Neuronal stem cell (in vitro differentiated cells): ENCODE measurements around the gene IL18BP.

ENCODE experiments used
- DNase-seq: peaks from one replicate; pipeline ENCODE4 v3.0.0-alpha.2; 2013; ENCODE audit warnings: low spot score
- H2AFZ ChIP-seq: one replicate; pipeline ENCODE4 v1.6.1; 2013; ENCODE audit warnings: mild to moderate bottlenecking, low read length, inconsistent platforms
- H2AK5ac ChIP-seq: 2 replicates; pipeline ENCODE4 v1.6.1; 2013; ENCODE audit warnings: low read depth, mild to moderate bottlenecking, inconsistent platforms, low read length, moderate library complexity, mixed read lengths
- H2BK120ac ChIP-seq: 2 replicates; pipeline ENCODE4 v1.6.1; 2013; ENCODE audit warnings: low read depth, mild to moderate bottlenecking, inconsistent platforms, low read length, moderate library complexity, mixed read lengths
- H2BK12ac ChIP-seq: one replicate; pipeline ENCODE4 v1.6.1; 2013; ENCODE audit warnings: low read length, inconsistent platforms
- H2BK15ac ChIP-seq: 2 replicates; pipeline ENCODE4 v1.6.1; 2013; ENCODE audit warnings: mild to moderate bottlenecking, low read length, inconsistent platforms, mixed read lengths
- H2BK5ac ChIP-seq: one replicate; pipeline ENCODE4 v1.6.1; 2013; ENCODE audit warnings: inconsistent platforms, mild to moderate bottlenecking, low read length, moderate library complexity
- H3K14ac ChIP-seq: one replicate; pipeline ENCODE4 v1.6.1; 2013; ENCODE audit warnings: low read length, inconsistent platforms
- H3K18ac ChIP-seq: 2 replicates; pipeline ENCODE4 v1.6.1; 2013; ENCODE audit warnings: low read length, inconsistent platforms
- H3K23ac ChIP-seq: 2 replicates; pipeline ENCODE4 v1.6.1; 2013; ENCODE audit warnings: low read depth, mild to moderate bottlenecking, mixed read lengths, low read length, inconsistent platforms; ENCODE audit not compliant: poor library complexity
- H3K27ac ChIP-seq: replicated peaks from 3 replicates; pipeline ENCODE4 v1.5.1; 2013; ENCODE audit warnings: low read length, inconsistent platforms
- H3K27me3 ChIP-seq, 3 experiments: 2 replicates each; pipeline ENCODE4 v1.6.1; 2013; ENCODE audit warnings: low read length in 3 of 3, mild to moderate bottlenecking in 2 of 3, inconsistent platforms in 1 of 3, low read depth in 1 of 3, mixed read lengths in 1 of 3, moderate library complexity in 1 of 3; ENCODE audit not compliant: control insufficient read depth in 3 of 3, insufficient read depth in 3 of 3
- H3K36me3 ChIP-seq, 2 donors: replicated peaks in 1 of 2; 2 replicates each; pipeline ENCODE4 v1.6.1; 2013; ENCODE audit warnings: low read length in 2 of 2; ENCODE audit not compliant: control insufficient read depth in 2 of 2, insufficient read depth in 2 of 2
- H3K4ac ChIP-seq: 2 replicates; pipeline ENCODE4 v1.6.1; 2013; ENCODE audit warnings: inconsistent platforms, mild to moderate bottlenecking, low read length, moderate library complexity
- H3K4me1 ChIP-seq, 2 donors: 1 replicate in 1 of 2; 2 replicates in 1 of 2; pipeline ENCODE4 v1.6.1; 2013; ENCODE audit warnings: low read length in 2 of 2, low read depth in 1 of 2; ENCODE audit not compliant: control insufficient read depth in 2 of 2, insufficient read depth in 1 of 2
- H3K4me2 ChIP-seq: one replicate; pipeline ENCODE4 v1.6.1; 2013; ENCODE audit warnings: mild to moderate bottlenecking, low read length, inconsistent platforms; ENCODE audit not compliant: insufficient read depth, poor library complexity, severe bottlenecking
- H3K4me3 ChIP-seq, 2 donors: 2 replicates each; pipeline ENCODE4 v1.5.1; 2013; ENCODE audit warnings: low read length in 2 of 2, mild to moderate bottlenecking in 2 of 2, inconsistent platforms in 1 of 2, moderate library complexity in 1 of 2
- H3K79me1 ChIP-seq: one replicate; pipeline ENCODE4 v1.6.1; 2013; ENCODE audit warnings: low read depth, mild to moderate bottlenecking, inconsistent platforms, low read length, moderate library complexity
- H3K9ac ChIP-seq: one replicate; pipeline ENCODE4 v1.6.1; 2013; ENCODE audit warnings: mild to moderate bottlenecking, low read depth, low read length, inconsistent platforms; ENCODE audit not compliant: poor library complexity
- H3K9me3 ChIP-seq, 2 donors: replicated peaks in 1 of 2; 2 replicates each; pipeline versions ENCODE3 to v1.6.1; 2013; ENCODE audit warnings: low read length in 2 of 2, mild to moderate bottlenecking in 2 of 2, inconsistent platforms in 1 of 2, low read depth in 1 of 2, mixed read lengths in 1 of 2, moderate library complexity in 1 of 2; ENCODE audit not compliant: control insufficient read depth in 2 of 2, insufficient read depth in 1 of 2
- H4K8ac ChIP-seq: one replicate; pipeline ENCODE4 v1.6.1; 2013; ENCODE audit warnings: low read depth, mild to moderate bottlenecking, inconsistent platforms, low read length, moderate library complexity
- H4K91ac ChIP-seq: one replicate; pipeline ENCODE4 v1.6.1; 2013; ENCODE audit warnings: low read length, low read depth, mild to moderate bottlenecking, inconsistent platforms; ENCODE audit not compliant: poor library complexity
- WGBS, 2 donors: extraction: QIAGEN DNeasy Blood & Tissue Kit; methylation state at CpG; one replicate each; pipeline ENCODE4 v1.1.7; 2013; ENCODE audit warnings: missing lambda C conversion rate in 2 of 2, mixed read lengths in 1 of 2; ENCODE audit not compliant: insufficient read length in 2 of 2, insufficient replicate concordance in 1 of 2; ENCODE audit errors: extremely low coverage in 2 of 2; 5-methylcytosine and 5-hydroxymethylcytosine counted together

The IL18BP gene

GRCh38 chr11:71962428-71963038, 36.2 kb upstream of the IL18BP start:
- H3K23ac ChIP-seq = no peak overlapping the region
- H2AK5ac ChIP-seq = no peak overlapping the region
- no peak overlapping the region for H2BK12ac ChIP-seq
- no peak overlapping the region for H3K4me3 ChIP-seq
- no peak overlapping the region for H3K4me2 ChIP-seq
- H2BK5ac ChIP-seq = no peak overlapping the region
- no peak overlapping the region for H2BK120ac ChIP-seq
- H2AFZ ChIP-seq = no peak overlapping the region
- H3K18ac ChIP-seq = no peak overlapping the region
- H3K4me1 ChIP-seq = no peaks in the 10 kb centered on the region
- no peak overlapping the region for H3K27ac ChIP-seq
- no peak overlapping the region for H3K9ac ChIP-seq
- H3K36me3 ChIP-seq = peaks cover 4 to 66% of the 10 kb centered on the region in 2 donors
- peaks cover 3 to 12% of the 10 kb centered on the region in 2 donors for H3K9me3 ChIP-seq
- no peak overlapping the region for H4K8ac ChIP-seq
- H3K4ac ChIP-seq = no peak overlapping the region
- no peak overlapping the region for H3K14ac ChIP-seq
- H2BK15ac ChIP-seq = no peak overlapping the region
- no peaks in the 10 kb centered on the region for H3K79me1 ChIP-seq
- no peak overlapping the region for H4K91ac ChIP-seq
- DNase-seq = no peak
- no CpG with 5 or more reads among the region's 2 CpGs for WGBS, 2 donors
- H3K27me3 ChIP-seq = no peaks in the 10 kb centered on the region

DNA sequence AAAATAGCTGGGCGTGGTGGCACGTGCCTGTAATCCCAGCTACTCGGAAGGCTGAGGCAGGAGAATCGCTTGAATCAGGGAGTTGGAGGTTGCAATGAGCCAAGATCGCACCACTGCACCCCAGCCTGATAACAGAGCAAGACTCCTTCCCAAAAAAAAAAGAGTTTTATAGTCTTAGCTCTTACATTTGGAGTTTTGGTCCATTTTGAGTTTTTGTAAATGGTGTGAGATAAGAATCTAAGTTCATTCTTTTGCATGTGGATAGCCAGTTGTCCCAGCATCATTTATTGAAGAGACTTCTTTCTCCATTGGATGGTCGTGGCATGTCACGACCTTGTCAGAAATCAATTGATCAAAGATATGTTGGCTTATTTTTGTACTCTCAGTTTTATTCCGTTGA, 35.2 kb upstream of the IL18BP start:
- Histone ChIP-seq H2BK12ac (no peak overlapping the region), H3K9ac (no peak overlapping the region), H3K18ac (no peak overlapping the region), H3K14ac (no peak overlapping the region), H4K91ac (no peak overlapping the region), H2AK5ac (no peak overlapping the region), H3K4ac (no peak overlapping the region), H3K4me3 (no peak overlapping the region), H2BK15ac (no peak overlapping the region), H2BK120ac (no peak overlapping the region), H3K23ac (no peak overlapping the region), H3K36me3 (peaks cover 7 to 74% of the 10 kb centered on the region in 2 donors), H3K9me3 (peaks cover 3 to 12% of the 10 kb centered on the region in 2 donors), H3K4me1 (no peaks in the 10 kb centered on the region), H3K27ac (no peak overlapping the region), H3K4me2 (no peak overlapping the region), H4K8ac (no peak overlapping the region), H3K27me3 (no peaks in the 10 kb centered on the region), H2AFZ (no peak overlapping the region), H3K79me1 (no peaks in the 10 kb centered on the region), H2BK5ac (no peak overlapping the region)
- no CpG with 5 or more reads among the region's 8 CpGs for WGBS, 2 donors
- DNase-seq = no peak

DNA sequence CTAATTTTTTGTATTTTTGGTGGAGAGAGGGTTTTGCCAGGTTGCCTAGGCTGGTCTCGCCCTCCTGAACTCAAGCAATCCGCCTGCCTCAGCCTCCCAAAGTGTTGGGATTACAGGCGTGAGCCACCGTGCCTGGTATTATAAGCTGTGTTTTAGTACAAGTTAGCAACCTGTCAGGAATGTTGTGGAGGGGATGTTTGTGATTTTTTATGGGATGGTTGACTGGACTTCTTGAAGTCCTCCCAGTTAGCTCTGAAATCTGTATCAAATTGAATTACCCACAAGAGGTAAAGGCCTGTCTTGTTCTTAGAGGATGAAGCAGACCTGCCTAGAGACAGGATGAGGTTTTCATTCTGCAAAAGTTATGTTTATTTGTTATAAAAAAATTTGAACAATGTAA, 34.1 kb upstream of the IL18BP start:
- Histone ChIP-seq H3K14ac (no peak overlapping the region), H3K27ac (no peak overlapping the region), H3K79me1 (no peaks in the 10 kb centered on the region), H4K91ac (no peak overlapping the region), H3K4ac (no peak overlapping the region), H3K4me1 (no peaks in the 10 kb centered on the region), H3K9me3 (peaks cover 3 to 12% of the 10 kb centered on the region in 2 donors), H3K36me3 (peaks cover 7 to 79% of the 10 kb centered on the region in 2 donors), H3K23ac (no peak overlapping the region), H3K4me3 (no peak overlapping the region), H2BK120ac (no peak overlapping the region), H3K18ac (no peak overlapping the region), H2AK5ac (no peak overlapping the region), H3K4me2 (no peak overlapping the region), H3K9ac (no peak overlapping the region), H2BK12ac (no peak overlapping the region), H2AFZ (no peak overlapping the region), H2BK5ac (no peak overlapping the region), H3K27me3 (no peaks in the 10 kb centered on the region), H2BK15ac (no peak overlapping the region), H4K8ac (no peak overlapping the region)
- DNase-seq = no peak
- no CpG with 5 or more reads among the region's 4 CpGs for WGBS, 2 donors

DNA sequence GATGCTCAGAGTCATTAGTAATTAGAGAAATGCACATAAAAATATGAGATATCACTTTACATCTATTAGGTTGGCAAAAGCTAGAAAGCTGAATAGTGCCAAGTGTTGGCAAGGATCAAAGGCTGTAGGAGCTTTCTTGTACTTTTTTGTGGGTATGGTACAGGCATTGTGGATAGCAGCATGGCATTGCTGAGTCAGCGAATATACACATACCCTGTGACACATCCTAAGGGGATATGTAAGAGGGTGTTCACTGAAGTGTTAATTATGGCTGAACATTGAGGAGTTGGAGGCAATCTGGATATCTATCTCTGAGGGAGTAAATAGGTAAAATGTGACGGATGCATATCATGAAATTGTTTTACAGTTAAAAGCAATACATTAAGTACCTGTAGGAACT, 27.0 kb upstream of the IL18BP start:
- Histone ChIP-seq H3K4me3 (no peak overlapping the region), H2BK15ac (no peak overlapping the region), H2AFZ (no peak overlapping the region), H3K18ac (no peak overlapping the region), H3K27me3 (no peaks in the 10 kb centered on the region), H3K4me2 (no peak overlapping the region), H3K36me3 (peaks cover 5 to 74% of the 10 kb centered on the region in 2 donors), H3K9me3 (no peaks in the 10 kb centered on the region), H2BK12ac (no peak overlapping the region), H2BK5ac (no peak overlapping the region), H3K79me1 (no peaks in the 10 kb centered on the region), H2BK120ac (no peak overlapping the region), H4K8ac (no peak overlapping the region), H3K14ac (no peak overlapping the region), H3K4me1 (no peaks in the 10 kb centered on the region), H3K4ac (no peak overlapping the region), H2AK5ac (no peak overlapping the region), H3K27ac (no peak overlapping the region), H4K91ac (no peak overlapping the region), H3K9ac (no peak overlapping the region), H3K23ac (no peak overlapping the region)
- WGBS, 2 donors = no CpG with 5 or more reads among the region's 2 CpGs
- no peak for DNase-seq
